HepG2 (cell line): ENCODE data around the gene GTF2I. TPM values are rescaled to one million over a fixed set of nuclear protein-coding genes. Genes with fewer than 3 reads are reported as not detected.

ENCODE experiments used
- ARHGAP35 ChIP-seq: sonication (generic); formaldehyde crosslinking; IDR thresholded peaks from 2 replicates; pipeline ENCODE4 v1.9.0; 2022; ENCODE audit warnings: mild to moderate bottlenecking, inconsistent platforms, moderate library complexity, missing genetic modification reagents, borderline replicate concordance
- ARID5B ChIP-seq: IDR thresholded peaks from 2 replicates; pipeline ENCODE4 v1.4.0; 2020; ENCODE audit warnings: mild to moderate bottlenecking, missing genetic modification reagents
- CEBPB ChIP-seq: IDR thresholded peaks from 2 replicates; pipeline ENCODE4 v1.6.1; 2011; ENCODE audit warnings: low read depth, low read length, improper control_type of control experiment, borderline replicate concordance
- CHD2 ChIP-seq: IDR thresholded peaks from 2 replicates; pipeline ENCODE4 v1.6.1; 2011; ENCODE audit warnings: low read depth, low read length, improper control_type of control experiment
- DNMT1 ChIP-seq: sonication (generic); formaldehyde crosslinking; IDR thresholded peaks from 2 replicates; pipeline ENCODE4 v1.5.1; 2020; ENCODE audit warnings: mild to moderate bottlenecking, missing genetic modification reagents
- ETV5 ChIP-seq: IDR thresholded peaks from 2 replicates; pipeline ENCODE4 v1.6.1; 2018; ENCODE audit warnings: missing biosample characterization, missing genetic modification reagents, inconsistent platforms, borderline replicate concordance
- MAZ ChIP-seq, 2 experiments: sonication (generic) in 1 of 2; formaldehyde crosslinking in 1 of 2; IDR thresholded peaks; 2 replicates each; pipeline versions ENCODE4 v1.5.0 to v1.6.1; 2012 to 2020; ENCODE audit warnings: low read depth in 2 of 2, mild to moderate bottlenecking in 2 of 2, borderline replicate concordance in 1 of 2, improper control_type of control experiment in 1 of 2, low read length in 1 of 2, missing genetic modification reagents in 1 of 2, moderate library complexity in 1 of 2
- NFYB ChIP-seq: sonication (generic); formaldehyde crosslinking; IDR thresholded peaks from 2 replicates; pipeline ENCODE4 v1.4.0; 2020; ENCODE audit warnings: missing genetic modification reagents
- RAD21 ChIP-seq: fragments of 450-650 bp; formaldehyde crosslinking; IDR thresholded peaks from 2 replicates; pipeline ENCODE4 v1.5.0; 2020; ENCODE audit warnings: mild to moderate bottlenecking
- REL ChIP-seq: sonication (generic); formaldehyde crosslinking; conservative IDR thresholded peaks from 2 replicates; pipeline ENCODE4 v1.8.0; 2022; ENCODE audit warnings: mild to moderate bottlenecking, missing genetic modification reagents, moderate library complexity
- RFX1 ChIP-seq: fragments of 450-650 bp; IDR thresholded peaks from 2 replicates; pipeline ENCODE4 v1.6.1; 2017
- RFX5 ChIP-seq: IDR thresholded peaks from 2 replicates; pipeline ENCODE4 v1.6.1; 2011; ENCODE audit warnings: low read depth, low read length, improper control_type of control experiment
- RFXAP ChIP-seq: sonication (generic); formaldehyde crosslinking; IDR thresholded peaks from 2 replicates; pipeline ENCODE4 v1.4.0; 2020; ENCODE audit warnings: missing genetic modification reagents, borderline replicate concordance
- RXRB ChIP-seq: IDR thresholded peaks from 2 replicates; pipeline ENCODE4 v1.6.1; 2016; ENCODE audit warnings: borderline replicate concordance, missing genetic modification reagents, missing compliant biosample characterization
- SIX1 ChIP-seq: sonication (generic); formaldehyde crosslinking; IDR thresholded peaks from 2 replicates; pipeline ENCODE4 v1.4.0; 2020; ENCODE audit warnings: missing genetic modification reagents, borderline replicate concordance
- SKI ChIP-seq: fragments of 450-650 bp; IDR thresholded peaks from one replicate; pipeline ENCODE4 v1.6.1; 2018; ENCODE audit warnings: mild to moderate bottlenecking; ENCODE audit not compliant: partially characterized antibody
- SOX5 ChIP-seq: IDR thresholded peaks from 2 replicates; pipeline ENCODE4 v1.6.1; 2016; ENCODE audit warnings: borderline replicate concordance
- TBX2 ChIP-seq: sonication (generic); formaldehyde crosslinking; IDR thresholded peaks from 2 replicates; pipeline ENCODE4 v1.5.0; 2020; ENCODE audit warnings: missing genetic modification reagents, mild to moderate bottlenecking, borderline replicate concordance
- YEATS4 ChIP-seq: sonication (generic); formaldehyde crosslinking; IDR thresholded peaks from 2 replicates; pipeline ENCODE4 v1.4.0; 2020; ENCODE audit warnings: missing genetic modification reagents, borderline replicate concordance
- ZBTB7B ChIP-seq: sonication (generic); formaldehyde crosslinking; IDR thresholded peaks from 2 replicates; pipeline ENCODE4 v1.4.0; 2020; ENCODE audit warnings: missing genetic modification reagents
- ZFP62 ChIP-seq: sonication (generic); formaldehyde crosslinking; IDR thresholded peaks from 2 replicates; pipeline ENCODE4 v1.4.0; 2020; ENCODE audit warnings: missing genetic modification reagents
- ZNF121 ChIP-seq: sonication (generic); formaldehyde crosslinking; IDR thresholded peaks from 2 replicates; pipeline ENCODE4 v1.5.0; 2020; ENCODE audit warnings: mild to moderate bottlenecking, missing genetic modification reagents
- ZNF335 ChIP-seq: sonication (generic); formaldehyde crosslinking; IDR thresholded peaks from 2 replicates; pipeline ENCODE4 v1.4.0; 2020; ENCODE audit warnings: missing genetic modification reagents
- ZNF550 ChIP-seq: sonication (generic); formaldehyde crosslinking; IDR thresholded peaks from 2 replicates; pipeline ENCODE4 v1.4.0; 2020; ENCODE audit warnings: mild to moderate bottlenecking, missing genetic modification reagents, borderline replicate concordance
- ZNF576 ChIP-seq: sonication (generic); formaldehyde crosslinking; IDR thresholded peaks from 2 replicates; pipeline ENCODE4 v1.4.0; 2020; ENCODE audit warnings: mild to moderate bottlenecking, missing genetic modification reagents
- ZNF615 ChIP-seq: sonication (generic); formaldehyde crosslinking; IDR thresholded peaks from 2 replicates; pipeline ENCODE4 v1.5.0; 2020; ENCODE audit warnings: mild to moderate bottlenecking, missing genetic modification reagents, borderline replicate concordance
- ZNF780A ChIP-seq: sonication (generic); formaldehyde crosslinking; IDR thresholded peaks from 2 replicates; pipeline ENCODE4 v1.8.0; 2022; ENCODE audit warnings: mild to moderate bottlenecking, missing genetic modification reagents, moderate library complexity
- polyA plus RNA-seq, 8 experiments: library from polyadenylated mRNA; depleted of rRNA in 3 of 8; stranded (reverse) in 7 of 8; unstranded in 1 of 8; fragments of >200 nt; fragmentation: Illumina TruSeq in 4 of 8; extraction: Trizol in 4 of 8; gene quantifications; 2 replicates each; pipeline versions ENCODE4 v1.2.1 to v1.2.3, GENCODE V29; 2011 to 2016; ENCODE audit warnings: low read depth in 4 of 8, missing spikeins in 1 of 8, mixed read lengths in 1 of 8; ENCODE audit not compliant: insufficient read depth in 1 of 8
- total RNA-seq, 5 experiments: library from RNA; depleted of rRNA; stranded (reverse); fragments of >200 nt; fragmentation: Illumina TruSeq; extraction: Trizol; gene quantifications; 2 replicates each; pipeline ENCODE4 v1.2.3, GENCODE V29; 2016; ENCODE audit warnings: low read depth in 1 of 5

GTF2I gene
- total and polyA plus RNA-seq, 2 of the 13 experiments (the other 11 are each of a cell fraction or from before 2014, with no cell fraction given): 74.6 to 125 TPM

- TF ChIP-seq CEBPB (peak; percentile 54; the same call in 1 of the 2 replicates), DNMT1 (CRISPR knock-in tag) (0 out of 2 replicates have a peak, but pooled peaks have one; percentile 8), ARID5B (CRISPR knock-in tag) (peak; percentile 34; the same call in 1 of the 2 replicates), ZNF121 (CRISPR knock-in tag) (peak; percentile 58; the same call in 1 of the 2 replicates), ZNF335 (CRISPR knock-in tag) (no peak), ZNF550 (no peak), ZNF615 (no peak), RAD21 (CRISPR knock-in tag) (0 out of 2 replicates have a peak, but pooled peaks have one; percentile 12), TBX2 (CRISPR knock-in tag) (peak; percentile 27; the same call in 1 of the 2 replicates), CHD2 (peak; percentile 56), RFX5 (peak; percentile 90), SOX5 (CRISPR knock-in tag) (0 out of 2 replicates have a peak, but pooled peaks have one; percentile 42), SIX1 (CRISPR knock-in tag) (no peak), NFYB (CRISPR knock-in tag) (peak; percentile 68), ARHGAP35 (CRISPR knock-in tag) (no peak), SKI (peak; percentile 5), REL (CRISPR knock-in tag) (no peak), MAZ (IDR thresholded peaks at IDR 0.05; ENCODE audit: borderline replicate concordance, low read depth, low read length) (peak; percentile 96), MAZ (CRISPR knock-in tag; IDR thresholded peaks at IDR 0.05; ENCODE audit: low read depth) (peak; percentile 34; the same call in 1 of the 2 replicates), RXRB (CRISPR knock-in tag) (peak; percentile 18; the same call in 1 of the 2 replicates), YEATS4 (0 out of 2 replicates have a peak, but pooled peaks have one; percentile 15), RFXAP (CRISPR knock-in tag) (peak; percentile 99), ZNF780A (CRISPR knock-in tag) (no peak), ZBTB7B (CRISPR knock-in tag) (0 out of 2 replicates have a peak, but pooled peaks have one; percentile 24), ETV5 (CRISPR knock-in tag) (peak; percentile 65; the same call in 1 of the 2 replicates), ZFP62 (CRISPR knock-in tag) (no peak), RFX1 (peak; percentile 81), ZNF576 (CRISPR knock-in tag) (no peak)
These were observed 873 bp downstream of the GTF2I start (continued) for GRCh38 chr7:74658178-74659004.
